M059J (cell line): Measurements from ENCODE around the gene DIAPH3. TPM values are rescaled to one million over a fixed set of nuclear protein-coding genes. Genes with fewer than 3 reads are reported as not detected.

Source experiments
- DNase-seq: peaks from one replicate; pipeline ENCODE4 v3.0.0-alpha.2; 2012; ENCODE audit warnings: low read depth
- total RNA-seq: library from RNA; depleted of rRNA; stranded (reverse); fragments of >200 nt; shearing (Covaris generic); gene quantifications from 2 replicates; pipeline ENCODE4 v1.2.3, GENCODE V29; 2014

The DIAPH3 gene
- total RNA-seq, 1 experiment from 2014 or later = 17.2 TPM

GRCh38 chr13:60152114-60152513 is 11.6 kb downstream of the DIAPH3 start:
- DNase-seq = peak; percentile 42

GRCh38 chr13:60150538-60150937 is 13.2 kb downstream of the DIAPH3 start:
- no peak for DNase-seq

GRCh38 chr13:60148918-60149317 is 14.8 kb downstream of the DIAPH3 start:
- no peak for DNase-seq

- DNase-seq = no peak
Observed at GRCh38 chr13:60147361-60147760, 16.4 kb downstream of the DIAPH3 start.

GRCh38 chr13:60146471-60146870 is 17.3 kb downstream of the DIAPH3 start:
- DNase-seq = no peak

- peak; percentile 48 for DNase-seq
Observed at GRCh38 chr13:60143775-60144174, 20.0 kb downstream of the DIAPH3 start.

- peak; percentile 15 for DNase-seq
Observed at GRCh38 chr13:60139272-60139671, 24.5 kb downstream of the DIAPH3 start.

GRCh38 chr13:60138674-60139073 is 25.1 kb downstream of the DIAPH3 start:
- DNase-seq = no peak

GRCh38 chr13:60137911-60138560 is 25.7 kb downstream of the DIAPH3 start:
- no peak for DNase-seq

GRCh38 chr13:60135344-60135743 is 28.4 kb downstream of the DIAPH3 start:
- DNase-seq = no peak

- peak; percentile 13 for DNase-seq
Observed at GRCh38 chr13:60134376-60134775, 29.4 kb downstream of the DIAPH3 start.

GRCh38 chr13:60121337-60121687 is 42.4 kb downstream of the DIAPH3 start:
- no peak for DNase-seq

GRCh38 chr13:60120617-60121336 is 43.0 kb downstream of the DIAPH3 start:
- no peak for DNase-seq

- peak; percentile 7 for DNase-seq
Observed at GRCh38 chr13:60118696-60119400, 44.9 kb downstream of the DIAPH3 start.

GRCh38 chr13:60114499-60115028 is 49.2 kb downstream of the DIAPH3 start:
- no peak for DNase-seq

- DNase-seq = peak; percentile 7
Observed at GRCh38 chr13:60112771-60113170, 51.0 kb downstream of the DIAPH3 start.

GRCh38 chr13:60111691-60112090 is 52.0 kb downstream of the DIAPH3 start:
- DNase-seq = no peak

- DNase-seq = no peak
Observed at GRCh38 chr13:60109285-60109684, 54.4 kb downstream of the DIAPH3 start.

- DNase-seq = no peak
Observed at GRCh38 chr13:60108589-60108988, 55.1 kb downstream of the DIAPH3 start.

GRCh38 chr13:60099631-60100420 is 63.9 kb downstream of the DIAPH3 start:
- DNase-seq = no peak

GRCh38 chr13:60095300-60095699 is 68.4 kb downstream of the DIAPH3 start:
- no peak for DNase-seq
